ENCODE results near the gene BCAN.

BCAN gene

DNA sequence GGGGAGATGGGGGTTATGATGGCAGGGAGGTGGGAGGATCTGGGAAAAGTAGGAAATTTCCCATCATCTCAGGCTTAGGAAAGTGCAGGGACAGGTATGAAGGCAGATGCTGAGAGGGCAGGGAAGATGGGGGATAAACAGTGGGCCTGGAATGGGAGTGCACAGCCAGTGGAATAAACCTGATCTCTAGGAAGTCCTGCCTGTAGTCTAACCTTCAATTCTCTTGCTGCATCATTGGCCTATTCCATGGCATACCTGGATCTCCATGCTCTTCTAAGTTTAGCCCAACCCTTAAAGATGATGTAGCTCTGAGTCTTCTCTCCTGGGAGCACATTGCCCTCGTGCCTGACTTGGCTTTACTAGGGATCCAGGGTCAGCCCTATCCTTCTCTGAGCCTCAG, 2.7 kb downstream of the BCAN start:
- DNase-seq (ENCODE audit: low read depth) = no peak

DNA sequence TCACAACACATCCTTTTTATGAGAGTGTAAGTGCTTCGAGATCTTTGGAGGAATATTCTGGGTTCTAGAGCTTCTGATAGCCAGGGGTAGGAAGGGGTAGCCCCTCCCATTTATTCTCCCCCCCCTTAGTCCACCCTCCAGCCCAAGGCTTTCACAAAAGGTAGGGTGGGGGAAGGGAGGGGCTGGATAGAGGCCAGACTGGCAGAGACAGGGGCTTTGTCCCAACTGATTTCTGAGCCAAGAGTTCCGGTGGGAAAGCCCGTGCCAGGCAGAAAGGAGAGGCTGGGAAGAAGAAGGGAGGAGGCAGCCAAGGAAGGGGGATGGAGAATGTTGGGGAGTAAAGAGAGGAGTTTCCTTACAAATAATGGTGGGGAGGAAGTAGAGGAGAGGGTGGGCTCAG, 3.1 kb downstream of the BCAN start:
- DNase-seq (ENCODE audit: low read depth) = no peak

DNA sequence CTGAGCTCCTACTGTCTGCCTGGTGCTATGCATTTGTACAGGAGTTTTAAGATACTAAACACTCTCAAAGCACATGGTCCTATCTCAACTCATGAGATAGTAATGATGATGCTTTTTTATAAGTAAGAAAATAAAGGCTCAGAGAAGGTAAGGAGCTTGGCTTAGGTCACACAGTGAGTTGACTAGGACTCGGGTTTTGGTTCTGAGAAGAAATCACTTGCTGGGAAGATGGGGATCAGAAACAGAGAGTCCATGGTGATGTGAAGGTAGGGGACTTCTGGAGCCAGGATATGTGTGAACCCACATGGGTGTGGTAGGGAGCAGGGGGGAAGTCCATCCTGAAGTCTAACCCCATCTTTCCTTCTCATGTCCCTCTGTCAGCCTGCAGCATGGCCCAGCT, 3.7 kb downstream of the BCAN start:
- no peak for DNase-seq (ENCODE audit: low read depth)

DNA sequence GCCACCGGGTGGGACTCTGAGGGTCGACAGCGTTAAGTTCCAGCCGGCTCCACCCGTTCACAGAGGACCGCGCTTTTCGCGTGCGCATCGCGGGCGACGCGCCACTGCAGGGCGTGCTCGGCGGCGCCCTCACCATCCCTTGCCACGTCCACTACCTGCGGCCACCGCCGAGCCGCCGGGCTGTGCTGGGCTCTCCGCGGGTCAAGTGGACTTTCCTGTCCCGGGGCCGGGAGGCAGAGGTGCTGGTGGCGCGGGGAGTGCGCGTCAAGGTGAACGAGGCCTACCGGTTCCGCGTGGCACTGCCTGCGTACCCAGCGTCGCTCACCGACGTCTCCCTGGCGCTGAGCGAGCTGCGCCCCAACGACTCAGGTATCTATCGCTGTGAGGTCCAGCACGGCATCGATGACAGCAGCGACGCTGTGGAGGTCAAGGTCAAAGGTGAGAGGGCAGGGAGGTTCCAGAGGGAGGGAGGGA, 4.9 kb downstream of the BCAN start:
- DNase-seq (ENCODE audit: low read depth) = no peak

DNA sequence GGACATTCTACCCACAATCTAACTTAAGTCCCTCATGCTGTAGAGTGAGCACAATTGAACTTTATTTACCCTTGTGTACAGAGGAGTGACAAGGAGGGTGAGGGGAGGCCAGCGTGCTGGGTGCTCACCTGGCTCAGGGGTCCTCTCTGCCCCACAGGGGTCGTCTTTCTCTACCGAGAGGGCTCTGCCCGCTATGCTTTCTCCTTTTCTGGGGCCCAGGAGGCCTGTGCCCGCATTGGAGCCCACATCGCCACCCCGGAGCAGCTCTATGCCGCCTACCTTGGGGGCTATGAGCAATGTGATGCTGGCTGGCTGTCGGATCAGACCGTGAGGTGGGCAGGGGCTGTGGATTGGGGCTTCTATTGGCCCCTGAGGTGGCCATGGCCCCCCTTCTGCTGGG, 5.4 kb downstream of the BCAN start:
- DNase-seq (ENCODE audit: low read depth) = no peak

DNA sequence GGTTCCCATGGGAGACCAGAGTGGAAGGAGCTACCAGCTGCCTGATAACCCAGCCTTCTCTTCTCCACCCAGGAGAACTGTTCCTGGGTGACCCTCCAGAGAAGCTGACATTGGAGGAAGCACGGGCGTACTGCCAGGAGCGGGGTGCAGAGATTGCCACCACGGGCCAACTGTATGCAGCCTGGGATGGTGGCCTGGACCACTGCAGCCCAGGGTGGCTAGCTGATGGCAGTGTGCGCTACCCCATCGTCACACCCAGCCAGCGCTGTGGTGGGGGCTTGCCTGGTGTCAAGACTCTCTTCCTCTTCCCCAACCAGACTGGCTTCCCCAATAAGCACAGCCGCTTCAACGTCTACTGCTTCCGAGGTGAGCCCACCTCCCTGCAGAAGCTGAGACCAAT, 6.6 kb downstream of the BCAN start:
- no peak for DNase-seq (ENCODE audit: low read depth)

DNA sequence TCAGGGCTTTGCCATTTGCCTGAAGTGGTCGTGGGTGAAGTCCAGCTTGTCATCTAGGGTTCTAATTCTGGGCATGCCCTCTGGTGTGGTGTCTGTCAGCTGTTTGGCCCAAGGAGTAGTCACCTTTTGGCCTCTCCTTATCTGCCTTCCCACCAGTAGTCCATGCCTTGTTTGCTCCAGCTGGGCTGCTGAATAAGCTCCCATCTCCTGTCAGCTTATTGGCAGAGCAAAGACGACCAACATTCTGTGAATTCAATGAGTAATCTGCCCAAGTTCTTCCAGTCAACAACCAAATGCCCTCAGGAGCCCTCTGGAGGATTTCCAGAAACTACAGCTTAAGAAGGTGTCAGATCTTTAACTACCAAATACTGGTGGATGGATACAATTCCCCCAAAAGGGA, 7.0 kb downstream of the BCAN start:
- no peak for DNase-seq (ENCODE audit: low read depth)

DNA sequence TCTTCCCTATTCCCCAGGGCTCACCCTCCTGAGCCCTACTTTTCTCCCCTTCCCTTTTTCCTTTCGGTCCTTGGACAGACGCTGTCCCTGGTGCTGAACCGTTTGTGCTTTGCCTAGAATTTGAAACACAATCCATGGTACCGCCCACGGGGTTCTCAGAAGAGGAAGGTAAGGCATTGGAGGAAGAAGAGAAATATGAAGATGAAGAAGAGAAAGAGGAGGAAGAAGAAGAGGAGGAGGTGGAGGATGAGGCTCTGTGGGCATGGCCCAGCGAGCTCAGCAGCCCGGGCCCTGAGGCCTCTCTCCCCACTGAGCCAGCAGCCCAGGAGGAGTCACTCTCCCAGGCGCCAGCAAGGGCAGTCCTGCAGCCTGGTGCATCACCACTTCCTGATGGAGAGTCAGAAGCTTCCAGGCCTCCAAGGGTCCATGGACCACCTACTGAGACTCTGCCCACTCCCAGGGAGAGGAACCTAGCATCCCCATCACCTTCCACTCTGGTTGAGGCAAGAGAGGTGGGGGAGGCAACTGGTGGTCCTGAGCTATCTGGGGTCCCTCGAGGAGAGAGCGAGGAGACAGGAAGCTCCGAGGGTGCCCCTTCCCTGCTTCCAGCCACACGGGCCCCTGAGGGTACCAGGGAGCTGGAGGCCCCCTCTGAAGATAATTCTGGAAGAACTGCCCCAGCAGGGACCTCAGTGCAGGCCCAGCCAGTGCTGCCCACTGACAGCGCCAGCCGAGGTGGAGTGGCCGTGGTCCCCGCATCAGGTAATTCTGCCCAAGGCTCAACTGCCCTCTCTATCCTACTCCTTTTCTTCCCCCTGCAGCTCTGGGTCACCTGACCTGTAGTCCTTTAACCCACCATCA, 10.4 kb downstream of the BCAN start:
- DNase-seq (ENCODE audit: low read depth) = no peak

DNA sequence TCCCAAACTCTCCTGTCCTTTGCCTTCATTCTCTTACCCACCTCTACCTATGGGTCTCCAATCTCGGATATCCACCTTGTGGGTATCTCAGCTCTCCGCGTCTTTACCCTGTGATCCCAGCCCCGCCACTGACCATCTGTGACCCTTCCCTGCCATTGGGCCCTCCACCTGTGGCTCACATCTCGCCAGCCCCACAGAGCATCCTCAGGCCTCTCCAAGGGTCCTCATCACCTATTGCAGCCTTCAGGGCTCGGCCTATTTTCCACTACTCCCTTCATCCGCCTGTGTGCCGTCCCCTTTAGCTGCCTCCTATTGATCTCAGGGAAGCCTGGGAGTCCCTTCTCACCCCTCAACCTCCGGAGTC, 11.1 kb downstream of the BCAN start:
- DNase-seq (ENCODE audit: low read depth) = no peak

DNA sequence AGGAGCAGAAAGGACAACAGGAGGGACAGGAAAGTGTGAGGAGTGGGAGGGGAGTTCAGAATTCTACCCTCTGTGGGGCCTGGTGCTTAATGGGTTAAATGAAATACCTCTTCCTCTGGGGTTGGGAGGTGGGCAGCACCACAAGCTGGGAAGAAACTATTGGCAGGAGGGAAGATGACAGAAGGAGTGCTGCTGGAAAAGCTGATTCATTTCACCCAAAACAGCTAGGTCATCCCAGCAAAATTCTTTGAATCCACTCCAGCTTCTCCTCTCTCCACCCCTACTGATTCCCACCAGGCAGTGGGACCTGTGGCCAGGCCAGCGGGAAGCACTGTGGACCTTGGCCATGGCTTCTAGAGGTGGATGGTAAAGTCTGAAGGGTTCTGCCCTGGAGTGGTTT, 12.8 kb downstream of the BCAN start:
- DNase-seq (ENCODE audit: low read depth) = no peak

DNA sequence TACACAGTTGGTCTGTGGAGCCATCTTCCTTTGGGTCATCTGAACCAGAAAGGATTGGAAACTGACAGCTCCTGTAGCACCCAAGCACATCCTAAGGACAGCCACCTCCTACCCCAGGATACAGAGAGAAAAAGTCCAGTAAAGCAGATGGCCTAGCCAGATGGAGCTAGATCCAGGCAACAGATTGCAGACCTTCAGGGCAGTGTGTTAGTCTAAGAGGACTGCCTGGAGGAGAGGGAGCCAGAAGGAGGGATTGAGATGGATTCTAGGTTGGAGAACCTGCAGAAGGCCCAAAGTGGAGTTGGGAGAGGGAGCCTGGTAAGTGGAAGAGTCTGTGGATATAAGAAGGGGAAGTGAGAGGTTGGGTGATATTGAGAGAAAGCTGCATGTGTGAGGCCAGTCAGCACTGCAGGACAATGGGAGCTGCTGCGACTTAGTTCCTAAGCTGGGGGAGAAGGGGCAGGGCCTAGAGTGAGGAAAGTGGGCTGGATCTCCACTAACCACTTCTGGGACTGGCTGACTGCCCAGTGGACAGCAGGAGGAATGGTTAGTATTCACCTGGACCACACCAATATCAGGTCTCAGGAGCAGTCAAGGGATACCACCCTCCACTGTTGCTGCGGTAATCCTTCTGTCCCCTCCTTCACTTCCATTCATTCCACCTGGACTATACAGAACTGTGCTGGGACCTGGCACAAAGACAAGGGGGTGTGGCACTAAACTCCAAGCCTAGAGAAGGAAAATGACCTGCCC, 13.4 kb downstream of the BCAN start:
- DNase-seq (ENCODE audit: low read depth) = no peak

DNA sequence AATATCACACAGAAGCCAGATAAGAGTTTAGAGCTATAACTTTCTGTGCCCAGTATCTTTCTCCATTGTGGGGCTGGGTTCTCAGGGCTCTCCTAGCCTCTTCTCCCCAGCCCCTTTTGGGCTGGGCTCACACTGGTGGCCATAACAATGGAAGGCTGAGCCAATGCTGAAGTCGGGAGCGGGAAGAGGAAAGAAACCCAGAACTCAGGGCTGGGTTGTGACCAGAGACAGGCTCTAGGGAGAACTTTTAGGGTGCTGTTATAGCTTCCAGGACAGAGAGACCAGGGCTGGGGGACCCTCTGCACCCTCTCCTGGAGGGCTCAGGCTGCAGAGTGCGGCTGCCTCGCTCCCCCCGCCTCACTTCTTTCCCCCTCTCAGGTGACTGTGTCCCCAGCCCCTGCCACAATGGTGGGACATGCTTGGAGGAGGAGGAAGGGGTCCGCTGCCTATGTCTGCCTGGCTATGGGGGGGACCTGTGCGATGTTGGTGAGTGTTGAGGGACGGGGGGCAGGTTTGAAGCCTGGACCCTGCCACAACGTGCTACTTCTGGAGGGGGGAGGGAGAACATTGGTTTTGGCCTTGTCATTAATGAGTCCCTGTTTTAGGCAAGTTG, 14.1 kb downstream of the BCAN start:
- no peak for DNase-seq (ENCODE audit: low read depth)

DNA sequence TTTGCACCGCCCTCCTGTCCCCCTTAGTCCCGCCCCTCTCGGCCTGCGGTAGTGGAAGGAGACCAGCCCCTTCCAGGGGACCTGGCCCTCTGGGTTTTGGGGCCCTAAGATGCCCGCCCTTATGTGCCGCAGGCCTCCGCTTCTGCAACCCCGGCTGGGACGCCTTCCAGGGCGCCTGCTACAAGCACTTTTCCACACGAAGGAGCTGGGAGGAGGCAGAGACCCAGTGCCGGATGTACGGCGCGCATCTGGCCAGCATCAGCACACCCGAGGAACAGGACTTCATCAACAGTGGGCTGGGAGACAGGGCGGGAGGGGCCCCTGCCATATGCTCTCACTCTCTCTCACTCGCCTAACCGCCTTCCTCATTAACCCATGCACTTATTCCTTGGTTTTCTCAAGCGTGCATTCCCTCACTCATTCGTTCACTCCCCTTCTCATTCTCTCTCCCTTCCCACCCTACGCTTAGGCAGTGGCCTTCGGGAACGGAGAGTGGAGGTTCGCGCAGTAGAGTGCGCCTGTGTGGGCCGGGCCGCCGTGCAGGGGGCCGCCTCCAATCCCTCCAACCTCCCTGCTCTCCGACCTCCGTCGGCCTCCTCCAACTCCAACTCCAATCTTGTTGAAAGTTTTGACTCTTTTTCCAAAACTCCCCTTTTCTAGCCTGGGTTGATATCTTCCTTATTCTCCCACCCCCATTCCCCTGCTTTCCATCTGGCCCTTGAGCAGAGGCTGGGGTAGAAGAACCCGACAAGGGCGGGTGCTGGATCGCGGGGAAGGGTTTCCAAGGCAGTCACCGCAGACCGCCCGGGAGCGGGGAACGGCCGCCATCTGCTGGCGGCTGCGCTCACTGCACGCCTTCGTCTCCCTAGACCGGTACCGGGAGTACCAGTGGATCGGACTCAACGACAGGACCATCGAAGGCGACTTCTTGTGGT, 15.2 kb downstream of the BCAN start:
- no peak for DNase-seq (ENCODE audit: low read depth)

DNA sequence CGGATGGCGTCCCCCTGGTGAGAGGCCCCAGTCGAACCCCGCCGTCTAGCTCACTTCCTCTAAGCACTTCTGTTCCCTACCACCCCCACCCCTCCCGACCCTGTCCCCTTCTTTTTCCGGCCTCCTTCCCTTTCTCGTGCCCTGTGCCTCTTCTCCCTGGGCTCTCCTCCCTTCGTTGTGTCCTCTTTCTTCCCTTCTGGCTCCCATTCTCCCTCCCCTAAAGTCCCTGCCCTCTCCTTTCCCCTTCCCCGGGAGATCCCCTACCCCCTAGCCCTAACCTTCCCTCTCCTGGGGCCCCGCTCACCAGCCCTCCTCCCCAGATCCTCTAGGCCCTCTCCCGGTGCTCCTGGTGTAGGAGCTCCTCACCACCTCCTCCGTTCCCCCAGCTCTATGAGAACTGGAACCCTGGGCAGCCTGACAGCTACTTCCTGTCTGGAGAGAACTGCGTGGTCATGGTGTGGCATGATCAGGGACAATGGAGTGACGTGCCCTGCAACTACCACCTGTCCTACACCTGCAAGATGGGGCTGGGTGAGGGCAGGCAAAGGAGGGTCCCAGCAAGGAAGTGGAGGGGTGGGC, 15.9 kb downstream of the BCAN start:
- no peak for DNase-seq (ENCODE audit: low read depth)

DNA sequence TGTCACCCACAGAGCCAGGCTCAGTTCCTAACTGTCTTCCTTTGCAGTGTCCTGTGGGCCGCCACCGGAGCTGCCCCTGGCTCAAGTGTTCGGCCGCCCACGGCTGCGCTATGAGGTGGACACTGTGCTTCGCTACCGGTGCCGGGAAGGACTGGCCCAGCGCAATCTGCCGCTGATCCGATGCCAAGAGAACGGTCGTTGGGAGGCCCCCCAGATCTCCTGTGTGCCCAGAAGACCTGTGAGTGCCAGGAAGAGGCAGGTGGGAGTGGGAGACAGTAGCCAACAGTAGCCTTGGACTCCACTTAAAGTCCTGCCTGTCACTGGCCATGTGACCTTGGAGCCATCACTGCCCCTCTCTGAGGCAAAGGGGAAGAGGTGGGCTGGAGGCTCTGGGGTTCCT, 16.6 kb downstream of the BCAN start:
- no peak for DNase-seq (ENCODE audit: low read depth)

DNA sequence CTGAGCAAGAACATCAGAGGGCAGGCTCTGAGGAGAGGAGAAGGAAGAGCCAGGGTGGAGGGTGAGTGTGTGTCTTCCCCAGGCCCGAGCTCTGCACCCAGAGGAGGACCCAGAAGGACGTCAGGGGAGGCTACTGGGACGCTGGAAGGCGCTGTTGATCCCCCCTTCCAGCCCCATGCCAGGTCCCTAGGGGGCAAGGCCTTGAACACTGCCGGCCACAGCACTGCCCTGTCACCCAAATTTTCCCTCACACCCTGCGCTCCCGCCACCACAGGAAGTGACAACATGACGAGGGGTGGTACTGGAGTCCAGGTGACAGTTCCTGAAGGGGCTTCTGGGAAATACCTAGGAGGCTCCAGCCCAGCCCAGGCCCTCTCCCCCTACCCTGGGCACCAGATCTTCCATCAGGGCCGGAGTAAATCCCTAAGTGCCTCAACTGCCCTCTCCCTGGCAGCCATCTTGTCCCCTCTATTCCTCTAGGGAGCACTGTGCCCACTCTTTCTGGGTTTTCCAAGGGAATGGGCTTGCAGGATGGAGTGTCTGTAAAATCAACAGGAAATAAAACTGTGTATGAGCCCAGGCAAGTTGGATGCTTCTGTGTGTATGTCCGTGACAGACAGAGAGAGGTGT, 17.1 kb downstream of the BCAN start:
- DNase-seq (ENCODE audit: low read depth) = no peak

DNA sequence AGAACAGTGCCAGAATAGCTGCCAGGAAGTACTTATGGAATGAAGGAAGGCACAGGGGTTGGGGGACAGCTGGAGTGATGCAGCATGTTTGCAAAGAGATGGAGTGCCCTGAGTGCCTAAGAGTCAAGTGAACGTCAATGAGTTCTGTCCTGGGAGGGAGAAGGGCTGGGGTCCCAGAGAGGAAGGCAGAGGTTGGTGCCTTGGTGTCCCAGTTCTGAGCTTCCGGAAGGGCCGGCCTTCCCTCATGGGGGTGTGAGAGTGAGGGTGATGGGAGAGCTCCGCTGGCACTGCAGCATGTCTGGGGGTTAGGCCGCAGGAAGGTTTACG, 17.7 kb downstream of the BCAN start:
- no peak for DNase-seq (ENCODE audit: low read depth)

DNA sequence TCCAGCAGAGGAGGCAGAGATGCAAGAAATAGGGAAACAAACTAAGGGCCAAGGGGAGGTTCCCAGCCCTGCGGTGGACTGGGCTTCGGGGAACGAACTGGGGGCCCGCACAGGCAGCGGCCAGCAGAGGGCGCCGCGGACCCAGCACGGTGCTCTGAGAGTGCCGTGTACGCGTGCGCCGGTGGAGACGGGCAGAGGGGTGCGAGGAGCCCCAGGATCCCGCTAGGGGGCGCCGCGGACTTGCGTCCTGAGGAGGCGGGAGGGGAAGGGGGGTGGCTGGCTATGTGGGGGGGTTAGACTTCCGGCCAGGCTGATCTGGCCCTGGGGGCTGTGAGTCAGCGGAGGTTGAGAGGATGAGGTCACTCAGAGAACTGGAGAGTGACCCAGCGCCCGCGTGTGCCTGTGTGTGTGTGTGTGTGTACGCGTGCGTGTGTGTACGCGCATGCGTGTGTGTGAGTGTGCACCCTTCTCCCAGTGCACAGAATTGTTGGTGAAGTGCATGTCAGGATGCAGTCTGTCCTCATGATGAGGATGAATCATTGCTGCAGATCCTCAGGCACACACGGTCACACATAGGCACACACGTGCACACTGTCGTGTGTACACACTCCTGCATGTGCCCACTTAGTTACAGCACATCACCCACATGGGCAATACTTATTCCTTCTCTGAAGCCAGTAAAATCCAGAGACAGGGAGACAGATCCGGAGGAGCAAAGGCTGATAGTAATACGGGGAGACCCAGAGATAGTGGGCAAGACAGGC, 18.3 kb downstream of the BCAN start:
- peak; percentile 84 for DNase-seq (ENCODE audit: low read depth)

DNA sequence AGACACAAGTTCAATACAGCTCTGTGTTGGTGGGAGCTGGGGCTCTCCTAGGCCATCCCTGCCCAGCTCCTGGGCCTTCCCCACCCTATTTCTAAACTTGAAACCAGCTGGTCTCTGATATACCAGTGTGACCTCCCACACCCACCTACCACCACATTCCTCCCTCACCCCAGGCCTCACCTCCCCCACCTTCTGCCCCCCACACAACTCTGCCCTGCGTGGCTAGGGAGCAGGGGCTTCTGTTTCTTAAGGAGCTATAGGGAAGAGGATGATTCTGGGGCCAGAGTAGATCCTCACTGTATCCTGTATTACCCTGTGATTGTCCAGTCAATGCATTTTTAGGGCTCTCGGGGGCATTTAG, 18.8 kb downstream of the BCAN start:
- DNase-seq (ENCODE audit: low read depth) = no peak

DNA sequence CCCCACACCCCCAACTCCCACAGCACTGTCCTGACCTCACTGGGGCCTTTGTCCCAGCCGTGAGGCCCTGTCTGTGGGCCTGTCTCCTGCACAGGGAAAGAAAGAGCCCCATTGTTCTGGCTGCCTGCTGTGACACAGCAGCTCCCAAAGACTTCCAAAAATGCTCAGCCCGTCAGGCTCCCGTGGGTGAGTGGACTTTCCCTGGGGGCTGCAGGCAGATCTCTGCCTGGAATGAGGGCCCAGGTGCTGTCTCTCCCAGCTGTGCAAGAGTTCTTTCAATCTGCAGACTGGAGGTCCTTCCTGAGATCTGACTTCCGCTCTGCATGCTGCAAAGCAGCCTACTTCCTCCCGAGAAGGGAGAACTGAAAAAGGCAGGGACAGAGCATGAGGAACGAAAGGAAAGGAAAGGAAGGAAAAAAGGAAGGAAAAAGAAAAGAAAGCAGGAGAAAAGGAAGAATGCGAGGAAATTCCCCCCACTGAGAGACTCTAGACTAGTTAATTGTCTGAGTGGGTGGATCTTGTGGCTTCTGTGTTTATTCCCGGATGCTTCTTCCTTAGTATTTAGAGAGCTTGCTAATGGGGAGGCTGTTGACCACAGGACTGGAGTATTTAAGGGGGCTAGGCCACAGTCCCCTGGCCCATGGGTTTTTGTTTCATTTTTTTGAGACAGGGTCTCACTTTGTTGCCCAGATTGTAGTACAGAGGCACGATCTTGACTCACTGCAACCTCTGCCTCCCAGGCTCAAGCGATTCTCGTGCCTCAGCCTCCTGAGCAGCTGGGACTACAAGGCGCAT, 20.3 kb downstream of the BCAN start:
- no peak for DNase-seq (ENCODE audit: low read depth)
